Measurements from ENCODE around the gene ARHGAP18.

Gene ARHGAP18

DNA sequence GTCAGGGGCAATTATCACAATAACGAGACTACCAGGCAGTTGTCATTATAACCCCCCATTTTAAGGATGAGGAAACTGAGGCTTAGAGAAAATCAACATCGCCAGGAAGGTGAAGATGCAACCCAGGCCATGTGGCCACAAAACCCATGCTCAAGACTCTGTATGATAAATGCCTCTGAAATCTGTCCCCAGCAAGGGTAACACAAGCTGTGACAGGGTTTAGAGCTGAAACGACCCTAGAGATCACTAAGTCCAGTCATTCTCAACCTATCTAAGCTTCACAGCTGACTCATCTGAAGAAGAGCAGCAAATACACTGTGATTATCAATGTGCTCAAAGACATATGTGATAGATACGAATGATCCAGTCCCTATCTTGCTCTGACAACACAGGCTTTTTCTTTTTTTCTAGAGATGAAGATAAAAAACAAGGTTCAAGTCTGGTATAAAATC, 47.0 kb downstream of the ARHGAP18 start:
- DNase-seq, result no peak

GRCh38 chr6:129662406-129662766, 47.6 kb downstream of the ARHGAP18 start:
- no peak for DNase-seq

- no peak for DNase-seq
Observed at GRCh38 chr6:129661536-129662405, 48.2 kb downstream of the ARHGAP18 start.

- DNase-seq, result no peak
Observed at GRCh38 chr6:129660346-129660676, 49.7 kb downstream of the ARHGAP18 start.

GRCh38 chr6:129659590-129660345, 50.2 kb downstream of the ARHGAP18 start:
- no peak for DNase-seq

GRCh38 chr6:129659167-129659566, 50.8 kb downstream of the ARHGAP18 start:
- no peak for DNase-seq

DNA sequence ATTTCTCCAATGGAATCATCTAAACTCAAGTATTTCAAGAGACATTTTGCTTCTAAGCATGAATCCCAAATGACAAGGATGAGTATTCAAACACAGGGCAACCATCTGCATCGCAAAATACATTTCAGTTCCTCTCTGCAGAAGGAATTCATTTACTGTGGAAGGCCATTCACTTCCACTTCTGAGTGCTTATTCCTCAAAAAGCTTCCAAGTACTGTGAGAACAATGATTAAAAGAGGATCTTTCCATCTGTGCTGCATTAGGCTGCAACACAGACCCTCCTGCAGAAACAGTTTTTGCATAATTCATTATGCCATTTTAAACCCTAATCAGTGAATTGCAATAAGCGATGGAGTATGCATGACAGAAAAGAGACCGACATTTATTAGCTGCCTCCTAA, 52.5 kb downstream of the ARHGAP18 start:
- no peak for DNase-seq

DNA sequence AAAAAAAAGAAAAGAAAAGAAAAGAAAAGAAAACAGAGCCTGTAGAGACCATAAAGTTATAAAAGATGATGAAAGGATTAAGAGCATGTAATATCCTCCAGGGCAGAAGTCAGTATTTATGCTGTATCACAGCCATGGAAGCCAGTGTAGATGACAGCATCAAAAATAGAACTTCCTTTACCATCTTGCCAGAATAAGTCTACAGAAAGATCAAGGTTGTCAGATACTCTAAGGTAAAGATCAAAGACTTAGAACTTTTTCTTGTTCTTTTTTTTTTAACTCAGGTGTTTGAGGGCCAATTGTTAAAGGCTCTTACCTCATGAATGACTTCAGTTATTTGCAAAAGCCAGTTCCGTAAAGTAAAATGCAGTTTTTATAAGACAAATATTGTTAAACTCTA, 54.6 kb downstream of the ARHGAP18 start:
- no peak for DNase-seq

DNA sequence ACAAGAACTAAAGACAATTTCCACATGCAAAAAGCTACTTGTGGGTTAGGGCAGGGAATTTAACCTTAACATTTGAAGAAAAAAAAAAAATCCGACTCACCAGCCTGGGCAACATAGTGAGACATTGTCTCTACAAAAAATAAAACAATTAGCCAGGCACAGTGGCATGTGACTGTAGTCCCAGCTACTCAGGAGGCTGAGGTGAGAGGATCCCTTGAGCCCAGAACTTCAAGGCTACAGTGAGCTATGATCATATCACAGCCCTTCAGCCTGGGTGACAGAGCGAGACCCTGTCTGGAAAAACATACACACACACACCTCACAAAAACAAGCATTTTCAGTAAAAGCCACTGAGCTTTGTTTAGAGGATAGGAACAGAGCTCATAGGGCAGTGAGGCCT, 56.2 kb downstream of the ARHGAP18 start:
- no peak for DNase-seq

GRCh38 chr6:129653229-129653628, 56.7 kb downstream of the ARHGAP18 start:
- no peak for DNase-seq

DNA sequence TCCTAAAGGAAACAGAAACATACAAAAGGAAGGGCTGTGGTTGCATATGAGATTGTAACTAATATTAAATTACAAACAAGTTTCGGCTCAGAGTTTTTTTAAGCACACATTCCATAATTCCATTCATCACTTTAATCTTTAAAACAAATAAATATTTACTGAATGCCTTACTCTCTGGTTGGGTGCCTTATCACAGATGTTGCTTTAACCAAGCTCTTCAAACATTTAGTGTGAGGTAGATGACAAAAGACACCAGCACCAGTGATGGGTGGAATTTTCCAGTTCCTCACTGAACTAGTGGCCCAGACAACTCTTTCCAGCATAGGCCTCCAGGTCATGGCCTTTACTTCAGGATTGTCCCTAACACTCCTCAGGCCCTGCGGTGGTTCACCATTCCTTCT, 58.7 kb downstream of the ARHGAP18 start:
- DNase-seq, result no peak

- DNase-seq, result no peak
Observed at GRCh38 chr6:129648819-129649491, 61.0 kb downstream of the ARHGAP18 start.

DNA sequence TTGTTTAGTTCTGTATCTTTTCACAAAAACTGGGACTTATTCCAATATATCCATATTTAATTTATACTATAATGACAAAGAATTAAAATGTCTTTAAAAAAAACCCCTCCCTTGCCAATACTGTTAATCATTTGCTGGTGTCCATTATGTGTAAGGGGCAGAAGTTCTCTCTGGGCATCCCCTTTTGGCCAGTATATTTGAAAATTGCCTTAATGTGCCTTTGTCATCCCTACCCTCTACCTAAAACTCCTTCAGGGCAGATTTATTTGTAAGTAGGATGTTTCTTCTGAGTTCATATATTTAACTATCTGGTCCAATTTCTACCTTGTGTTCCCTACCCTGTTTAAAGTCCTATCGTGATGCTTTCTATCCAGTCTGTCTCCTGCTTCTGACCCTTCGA, 62.9 kb downstream of the ARHGAP18 start:
- DNase-seq, result no peak

DNA sequence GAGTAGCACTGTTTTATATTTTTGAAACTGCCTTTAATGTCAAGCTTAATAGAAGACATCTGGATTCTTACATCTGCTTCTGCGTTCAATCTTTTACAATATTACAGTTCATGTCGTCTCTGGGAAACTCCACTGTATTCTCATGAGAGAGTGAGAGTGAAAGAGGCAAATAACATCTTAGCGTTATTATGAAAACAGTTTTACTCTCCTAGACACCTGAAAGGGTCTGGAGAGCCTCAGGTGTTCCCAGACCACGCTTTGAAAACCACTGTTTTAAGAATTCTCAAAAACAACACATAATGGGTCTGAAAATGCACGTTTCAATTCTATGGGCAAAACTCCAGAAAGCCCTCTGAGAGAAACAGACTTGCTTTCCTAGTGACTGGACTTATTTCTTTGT, 63.3 kb downstream of the ARHGAP18 start:
- DNase-seq, result no peak

DNA sequence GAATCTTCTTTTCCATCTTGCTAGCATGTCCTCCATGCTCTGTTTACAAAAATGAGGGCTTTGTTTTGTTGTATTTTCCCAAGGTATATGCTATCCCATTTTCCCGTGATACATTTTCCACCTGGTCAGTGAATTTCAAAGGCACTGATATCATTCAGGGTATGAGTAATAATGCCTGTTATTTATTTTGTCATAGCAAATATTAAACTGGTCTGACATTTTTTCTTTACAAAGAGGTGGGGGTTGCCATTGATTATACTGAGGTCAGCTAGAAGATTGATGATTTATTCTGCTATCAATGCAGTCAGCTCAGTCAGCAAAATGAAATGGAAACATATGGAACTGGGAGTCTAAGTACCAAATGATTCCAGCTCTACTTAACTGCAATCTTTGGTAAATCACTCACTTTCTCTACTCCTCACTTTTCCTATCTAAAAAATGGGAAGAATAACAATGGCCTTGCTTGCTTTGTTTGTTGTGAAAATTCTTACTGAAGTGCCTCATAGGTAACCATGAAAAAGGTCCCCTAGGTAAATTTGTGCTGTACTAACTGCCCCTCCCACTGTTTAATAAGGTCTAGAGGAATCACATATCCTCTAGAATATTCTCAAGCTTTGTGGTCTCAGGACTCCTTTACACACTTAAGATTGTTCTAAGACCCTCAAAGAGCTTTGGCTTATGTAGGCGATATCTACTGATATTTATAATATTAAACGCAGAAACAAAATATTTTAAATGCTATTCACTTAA, 64.0 kb downstream of the ARHGAP18 start:
- no peak for DNase-seq

GRCh38 chr6:129645106-129645829, 64.7 kb downstream of the ARHGAP18 start:
- DNase-seq, result no peak

DNA sequence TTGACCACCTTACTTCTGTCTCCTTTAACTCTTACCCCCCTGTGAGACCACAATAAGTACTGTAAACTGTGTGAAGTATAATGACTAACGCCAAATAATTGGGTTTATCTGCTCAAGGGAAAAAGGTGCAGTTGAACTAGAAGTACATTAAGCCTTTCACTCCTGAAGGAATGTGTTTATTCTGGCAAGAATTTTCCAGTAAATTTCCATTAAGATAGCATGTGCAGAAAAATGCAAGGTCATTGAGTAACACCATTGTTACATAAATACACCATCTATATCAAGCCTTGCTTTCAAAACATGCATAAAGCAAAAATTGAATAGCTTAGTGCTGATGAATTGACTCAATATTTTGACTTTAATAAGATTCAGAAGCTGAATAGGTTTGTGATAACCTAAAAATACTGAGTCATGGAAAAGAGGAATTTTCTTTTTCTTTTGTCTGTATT, 65.4 kb downstream of the ARHGAP18 start:
- no peak for DNase-seq

- no peak for DNase-seq
Observed at GRCh38 chr6:129643968-129644367, 66.0 kb downstream of the ARHGAP18 start.

DNA sequence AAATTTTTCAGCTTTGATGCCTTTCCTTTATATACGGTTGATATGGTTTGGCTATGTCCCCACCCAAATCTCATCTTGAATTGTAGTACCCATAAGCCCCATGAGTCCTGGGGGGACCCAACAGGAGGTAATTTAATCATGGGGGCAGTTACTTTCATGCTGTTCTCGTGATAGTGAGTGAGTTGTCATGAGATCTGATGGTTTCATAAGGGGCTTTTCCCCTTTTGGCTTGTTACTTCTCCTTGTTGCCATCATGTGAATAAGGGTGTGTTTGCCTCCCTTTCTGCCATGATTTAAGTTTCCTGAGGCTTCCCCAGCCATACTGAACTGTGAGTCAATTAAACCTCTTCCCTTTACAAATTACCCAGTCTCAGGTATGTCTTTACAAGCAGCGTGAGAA, 66.8 kb downstream of the ARHGAP18 start:
- no peak for DNase-seq

- no peak for DNase-seq
Observed at GRCh38 chr6:129642322-129642721, 67.7 kb downstream of the ARHGAP18 start.

DNA sequence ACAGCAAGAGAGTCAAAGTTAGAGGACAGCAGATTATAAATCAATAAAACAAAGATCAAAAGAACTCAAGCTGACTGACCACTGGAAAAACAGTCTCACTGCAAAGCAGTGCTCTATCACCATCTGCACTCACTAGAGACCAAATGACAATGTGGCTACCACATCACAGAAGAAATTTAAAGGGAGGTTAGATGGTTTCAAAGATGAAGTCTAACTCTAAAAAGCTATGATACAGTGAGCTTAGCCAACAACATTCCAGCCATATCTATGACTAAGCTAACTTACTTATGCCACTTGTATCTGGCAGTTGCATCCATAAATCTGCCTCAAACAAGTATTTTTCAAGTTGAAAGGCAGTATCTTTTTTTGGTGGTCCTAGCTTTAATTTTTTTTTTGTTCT, 68.6 kb downstream of the ARHGAP18 start:
- no peak for DNase-seq

GRCh38 chr6:129638686-129639085, 71.3 kb downstream of the ARHGAP18 start:
- no peak for DNase-seq
